ENCODE measurements around the gene ATP2C2. TPM values are rescaled to one million over a fixed set of nuclear protein-coding genes. Genes with fewer than 3 reads are reported as not detected.

Gene ATP2C2
- total RNA-seq, 1 donor from 2014 or later: 17.9 TPM

- H3K4me3 ChIP-seq (ENCODE audit: low read depth, low read length): no peak overlapping the region
- DNase-seq (ENCODE audit: low read depth): no peak
- no peaks in the 10 kb centered on the region for H3K36me3 ChIP-seq (ENCODE audit: control insufficient read depth, insufficient read depth, low read length)
- peaks cover 2% of the 10 kb centered on the region for H3K27me3 ChIP-seq (ENCODE audit: control insufficient read depth, insufficient read depth, low read length)
- TF ChIP-seq, protein P1, sequence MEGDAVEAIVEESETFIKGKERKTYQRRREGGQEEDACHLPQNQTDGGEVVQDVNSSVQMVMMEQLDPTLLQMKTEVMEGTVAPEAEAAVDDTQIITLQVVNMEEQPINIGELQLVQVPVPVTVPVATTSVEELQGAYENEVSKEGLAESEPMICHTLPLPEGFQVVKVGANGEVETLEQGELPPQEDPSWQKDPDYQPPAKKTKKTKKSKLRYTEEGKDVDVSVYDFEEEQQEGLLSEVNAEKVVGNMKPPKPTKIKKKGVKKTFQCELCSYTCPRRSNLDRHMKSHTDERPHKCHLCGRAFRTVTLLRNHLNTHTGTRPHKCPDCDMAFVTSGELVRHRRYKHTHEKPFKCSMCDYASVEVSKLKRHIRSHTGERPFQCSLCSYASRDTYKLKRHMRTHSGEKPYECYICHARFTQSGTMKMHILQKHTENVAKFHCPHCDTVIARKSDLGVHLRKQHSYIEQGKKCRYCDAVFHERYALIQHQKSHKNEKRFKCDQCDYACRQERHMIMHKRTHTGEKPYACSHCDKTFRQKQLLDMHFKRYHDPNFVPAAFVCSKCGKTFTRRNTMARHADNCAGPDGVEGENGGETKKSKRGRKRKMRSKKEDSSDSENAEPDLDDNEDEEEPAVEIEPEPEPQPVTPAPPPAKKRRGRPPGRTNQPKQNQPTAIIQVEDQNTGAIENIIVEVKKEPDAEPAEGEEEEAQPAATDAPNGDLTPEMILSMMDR (IDR thresholded peaks at IDR 0.05; ENCODE audit: insufficient read depth, low read length, poor library complexity, severe bottlenecking): no peak
Observed at GRCh38 chr16:84358601-84359295, 9.6 kb upstream of the ATP2C2 start.

DNA sequence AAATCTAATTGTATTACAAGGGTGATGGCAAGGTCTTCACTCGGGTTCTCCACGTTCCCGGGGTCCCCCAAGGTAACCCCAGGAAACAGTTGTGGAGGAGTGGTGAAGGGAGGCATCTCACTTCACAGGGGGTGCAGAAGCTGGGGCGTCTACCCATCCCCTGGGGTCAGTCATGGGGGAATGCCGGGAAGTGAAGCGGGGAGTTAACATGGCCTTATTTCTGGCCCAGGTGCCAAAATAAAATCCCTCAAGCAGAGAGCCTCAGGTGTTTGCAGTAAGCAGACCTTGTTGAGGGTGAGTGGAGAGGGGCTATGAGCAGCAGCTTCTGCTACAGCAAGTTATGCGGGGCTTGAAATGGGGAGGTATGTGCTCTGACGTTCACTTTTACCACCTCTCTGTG is 9.0 kb upstream of the ATP2C2 start:
- peaks cover 2% of the 10 kb centered on the region for H3K27me3 ChIP-seq (ENCODE audit: control insufficient read depth, insufficient read depth, low read length)
- H3K4me3 ChIP-seq (ENCODE audit: low read depth, low read length): no peak overlapping the region
- no peak for DNase-seq (ENCODE audit: low read depth)
- no peaks in the 10 kb centered on the region for H3K36me3 ChIP-seq (ENCODE audit: control insufficient read depth, insufficient read depth, low read length)
- TF ChIP-seq, protein P1 (IDR thresholded peaks at IDR 0.05; ENCODE audit: insufficient read depth, low read length, poor library complexity, severe bottlenecking): no peak

DNA sequence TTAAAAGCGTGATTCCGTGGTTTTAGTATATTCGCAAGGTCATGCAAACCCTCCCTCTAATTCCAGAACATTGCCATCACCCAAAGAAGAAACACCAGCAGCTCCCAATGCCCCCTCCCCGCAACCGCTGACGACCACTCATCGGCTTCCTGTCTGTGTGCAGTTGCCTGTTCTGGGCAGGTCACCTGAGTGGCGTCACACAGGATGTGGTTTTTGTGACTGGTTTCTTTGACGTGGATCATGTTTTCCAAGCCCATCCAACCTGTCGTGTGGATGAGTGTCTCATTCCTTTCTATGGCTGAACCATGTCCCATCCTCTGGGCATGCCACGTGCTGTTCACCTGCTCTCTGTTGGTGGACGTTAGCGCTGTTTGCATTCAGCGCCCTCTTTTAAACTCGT is 8.2 kb upstream of the ATP2C2 start:
- TF ChIP-seq, protein P1 (IDR thresholded peaks at IDR 0.05; ENCODE audit: insufficient read depth, low read length, poor library complexity, severe bottlenecking): no peak
- peaks cover 2% of the 10 kb centered on the region for H3K27me3 ChIP-seq (ENCODE audit: control insufficient read depth, insufficient read depth, low read length)
- H3K4me3 ChIP-seq (ENCODE audit: low read depth, low read length): no peak overlapping the region
- DNase-seq (ENCODE audit: low read depth): peak; percentile 55
- no peaks in the 10 kb centered on the region for H3K36me3 ChIP-seq (ENCODE audit: control insufficient read depth, insufficient read depth, low read length)

- TF ChIP-seq, protein P1 (IDR thresholded peaks at IDR 0.05; ENCODE audit: insufficient read depth, low read length, poor library complexity, severe bottlenecking): no peak
Observed at GRCh38 chr16:84360748-84361147, 7.6 kb upstream of the ATP2C2 start.

GRCh38 chr16:84361546-84361945 is 6.8 kb upstream of the ATP2C2 start:
- H3K36me3 ChIP-seq (ENCODE audit: control insufficient read depth, insufficient read depth, low read length): no peaks in the 10 kb centered on the region
- DNase-seq (ENCODE audit: low read depth): peak; percentile 38

More at GRCh38 chr16:84360748-84361147, 7.6 kb upstream of the ATP2C2 start:
- no peak for DNase-seq (ENCODE audit: low read depth)
- no peaks in the 10 kb centered on the region for H3K36me3 ChIP-seq (ENCODE audit: control insufficient read depth, insufficient read depth, low read length)
- peaks cover 2% of the 10 kb centered on the region for H3K27me3 ChIP-seq (ENCODE audit: control insufficient read depth, insufficient read depth, low read length)
- no peak overlapping the region for H3K4me3 ChIP-seq (ENCODE audit: low read depth, low read length)

More at GRCh38 chr16:84361546-84361945, 6.8 kb upstream of the ATP2C2 start:
- H3K4me3 ChIP-seq (ENCODE audit: low read depth, low read length): no peak overlapping the region
- TF ChIP-seq, protein P1 (IDR thresholded peaks at IDR 0.05; ENCODE audit: insufficient read depth, low read length, poor library complexity, severe bottlenecking): no peak
- peaks cover 2% of the 10 kb centered on the region for H3K27me3 ChIP-seq (ENCODE audit: control insufficient read depth, insufficient read depth, low read length)

Data from kidney epithelial cell (primary cell).